Stimulated activated CD4-positive, alpha-beta T cell treated with anti-CD3 and anti-CD28 coated beads, Interleukin-15, amount 100 ng/mL, for 1 hour (primary cell): ENCODE measurements around the gene PTPN18.

Source experiments
- DNase-seq, 2 donors: peaks; one replicate each; pipeline ENCODE4 v3.0.0-alpha.2; 2020; ENCODE audit warnings: low read depth in 1 of 2, low spot score in 1 of 2

PTPN18 gene

DNA sequence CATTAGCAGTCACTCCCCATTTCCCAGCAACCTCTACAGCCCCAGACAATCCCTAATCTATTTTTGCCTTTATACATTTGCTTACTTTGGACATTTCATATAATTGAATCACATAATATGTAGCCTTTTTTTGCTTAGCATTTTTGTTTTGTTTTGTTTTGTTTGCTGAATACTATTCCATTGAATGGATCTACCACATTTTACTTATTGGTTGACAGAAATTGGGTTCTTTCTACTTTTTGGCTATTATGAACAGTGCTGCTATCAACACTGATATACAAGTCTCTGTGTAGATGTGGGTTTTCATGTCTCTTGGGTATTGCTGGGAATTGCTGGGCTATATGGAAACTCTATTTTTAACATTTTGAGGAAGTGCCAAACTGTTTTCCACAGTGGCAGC, 7.6 kb downstream of the PTPN18 start:
- DNase-seq, result no peak

DNA sequence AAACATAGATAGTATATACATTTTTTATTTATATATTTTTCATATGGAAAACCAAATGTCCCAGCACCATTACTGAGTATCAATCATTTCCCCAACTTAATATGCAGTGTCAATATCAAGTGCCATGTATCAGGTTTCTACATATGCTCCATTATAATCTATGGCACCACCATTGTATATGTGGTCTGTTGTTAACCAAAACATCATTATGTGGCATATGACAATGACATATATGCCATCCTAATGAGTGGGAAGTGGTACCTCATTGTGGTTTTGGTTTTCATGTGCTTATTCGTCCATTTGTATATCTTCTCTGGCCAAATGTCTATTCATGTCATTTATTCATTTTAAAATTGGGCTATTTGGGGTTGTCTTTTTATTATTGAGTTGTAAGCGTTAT, 9.2 kb downstream of the PTPN18 start:
- no peak for DNase-seq

DNA sequence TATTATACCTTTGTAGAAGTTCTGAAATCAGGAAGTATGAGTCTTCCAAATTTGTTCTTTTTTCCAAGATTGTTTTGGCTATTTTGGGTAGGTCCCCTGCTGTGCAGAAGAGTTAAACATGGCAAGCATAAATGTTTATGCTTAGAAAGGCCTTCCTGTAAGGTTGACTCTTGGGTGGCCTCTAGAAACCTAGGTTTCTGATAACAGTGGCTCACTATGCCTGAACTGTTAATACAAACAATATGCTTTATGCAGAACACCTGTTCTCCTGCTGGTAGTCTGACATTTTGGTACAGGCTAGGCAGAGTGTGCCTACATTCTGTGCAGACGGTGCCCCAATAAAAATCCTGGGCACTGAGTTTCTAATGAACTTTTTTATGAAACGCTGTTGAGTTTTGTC, 10.1 kb downstream of the PTPN18 start:
- DNase-seq, result no peak

DNA sequence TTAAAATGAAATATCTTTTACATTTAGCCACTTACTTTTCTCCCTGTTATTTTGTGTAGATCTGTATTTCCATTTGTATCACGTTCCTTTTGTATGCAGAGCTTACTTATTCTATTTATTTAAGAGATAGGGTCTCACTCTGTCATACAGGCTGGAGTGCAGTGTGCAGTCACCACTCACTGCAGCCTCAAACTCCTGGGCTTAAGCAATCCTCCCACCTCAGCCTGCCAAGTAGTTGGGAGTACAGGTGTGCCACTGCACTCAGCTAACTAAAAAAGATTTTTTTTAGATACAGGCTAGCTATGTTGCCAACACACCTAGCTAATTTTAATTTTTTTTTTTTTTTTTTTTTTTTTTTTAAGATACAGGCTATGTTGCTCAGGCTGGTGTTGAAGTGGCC, 10.9 kb downstream of the PTPN18 start:
- no peak for DNase-seq

DNA sequence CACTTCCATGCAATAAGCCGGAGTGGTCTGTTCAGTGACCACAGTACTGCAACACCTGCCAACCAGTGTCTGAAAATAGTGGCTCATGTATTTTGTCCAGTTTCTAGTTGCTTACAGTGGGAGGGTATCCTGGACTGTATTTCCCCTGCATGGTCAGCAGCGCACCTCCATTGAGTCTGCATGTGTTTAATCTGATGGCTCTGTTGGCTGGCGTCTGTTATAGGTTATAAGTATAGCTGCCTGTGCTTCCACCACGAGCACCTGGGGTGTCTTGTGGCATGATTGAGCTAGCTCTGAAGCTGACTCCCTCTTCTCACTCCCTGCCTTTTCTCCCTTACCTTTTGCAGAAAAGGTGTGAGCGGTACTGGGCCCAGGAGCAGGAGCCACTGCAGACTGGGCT, 12.9 kb downstream of the PTPN18 start:
- no peak for DNase-seq

DNA sequence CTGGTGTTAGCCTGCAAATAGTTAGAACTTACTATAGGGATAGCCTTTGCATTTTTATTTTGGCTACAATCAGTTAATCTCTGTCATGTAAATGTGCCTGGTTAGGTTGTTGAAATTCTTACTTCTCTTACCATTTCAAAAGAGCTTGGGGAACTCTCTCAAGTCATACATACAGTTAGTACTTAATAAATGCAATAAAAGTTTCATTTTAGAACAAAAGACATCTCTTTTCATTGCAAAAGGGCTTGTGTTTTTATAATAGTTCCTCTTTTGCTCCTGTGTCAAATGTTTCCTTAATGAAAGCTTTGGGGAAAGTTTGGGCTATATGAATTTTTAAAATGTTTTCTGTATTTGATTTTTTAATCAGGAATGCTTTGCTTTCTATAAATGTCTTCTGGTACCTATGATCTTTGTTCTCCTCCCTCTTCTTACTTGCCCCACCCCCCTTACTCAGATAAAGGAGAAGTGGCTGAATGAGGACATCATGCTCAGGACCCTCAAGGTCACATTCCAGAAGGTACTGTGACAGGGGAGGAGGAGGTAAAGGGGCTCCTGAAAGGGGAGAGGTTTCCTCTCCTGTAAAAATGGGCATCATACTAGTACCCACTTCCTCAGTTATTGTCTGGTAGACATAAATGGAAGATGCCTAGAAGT, 13.6 kb downstream of the PTPN18 start:
- DNase-seq, result no peak

DNA sequence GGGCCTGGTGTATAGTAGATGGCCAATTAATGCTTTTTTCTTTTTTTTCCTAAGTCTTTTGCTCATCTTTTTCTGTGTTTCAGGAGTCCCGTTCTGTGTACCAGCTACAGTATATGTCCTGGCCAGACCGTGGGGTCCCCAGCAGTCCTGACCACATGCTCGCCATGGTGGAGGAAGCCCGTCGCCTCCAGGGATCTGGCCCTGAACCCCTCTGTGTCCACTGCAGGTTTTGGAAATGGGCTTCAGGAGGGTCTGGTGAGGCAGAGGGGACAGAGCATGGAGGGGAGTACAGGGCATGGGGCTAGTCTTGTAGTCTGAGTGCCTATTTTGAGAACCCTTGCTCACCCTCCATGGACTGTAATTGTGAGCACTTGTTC, 14.1 kb downstream of the PTPN18 start:
- no peak for DNase-seq

DNA sequence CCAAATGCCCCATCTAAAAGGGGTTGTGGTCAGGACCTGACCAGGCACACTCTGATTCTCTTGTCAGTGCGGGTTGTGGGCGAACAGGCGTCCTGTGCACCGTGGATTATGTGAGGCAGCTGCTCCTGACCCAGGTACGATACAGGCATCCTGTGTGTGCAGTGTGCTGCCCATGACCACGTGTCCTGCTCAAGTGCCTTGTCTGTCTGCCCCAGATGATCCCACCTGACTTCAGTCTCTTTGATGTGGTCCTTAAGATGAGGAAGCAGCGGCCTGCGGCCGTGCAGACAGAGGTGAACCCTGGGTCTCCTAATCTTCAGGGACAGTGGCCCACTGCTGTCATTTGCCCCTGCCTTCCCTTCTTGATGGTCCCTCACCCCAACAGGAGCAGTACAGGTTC, 14.6 kb downstream of the PTPN18 start:
- DNase-seq, result no peak

DNA sequence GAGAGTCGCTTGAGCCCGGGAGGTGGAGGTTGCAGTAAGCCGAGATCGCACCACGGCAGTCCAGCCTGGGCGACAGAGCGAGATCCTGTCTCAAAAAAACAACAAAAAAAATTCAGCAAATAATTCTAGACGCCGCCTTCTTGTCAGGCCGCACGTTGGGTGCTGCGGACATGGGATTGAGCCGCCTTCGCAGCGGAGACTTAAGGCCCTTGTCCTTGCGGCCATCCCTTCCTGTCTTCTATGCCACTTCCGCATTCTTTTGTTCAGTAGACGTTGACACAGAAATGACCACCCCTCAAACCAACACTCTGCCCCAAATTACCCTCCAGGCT, 15.8 kb downstream of the PTPN18 start:
- DNase-seq, result peak in 1 of 2 donors; percentile 6

DNA sequence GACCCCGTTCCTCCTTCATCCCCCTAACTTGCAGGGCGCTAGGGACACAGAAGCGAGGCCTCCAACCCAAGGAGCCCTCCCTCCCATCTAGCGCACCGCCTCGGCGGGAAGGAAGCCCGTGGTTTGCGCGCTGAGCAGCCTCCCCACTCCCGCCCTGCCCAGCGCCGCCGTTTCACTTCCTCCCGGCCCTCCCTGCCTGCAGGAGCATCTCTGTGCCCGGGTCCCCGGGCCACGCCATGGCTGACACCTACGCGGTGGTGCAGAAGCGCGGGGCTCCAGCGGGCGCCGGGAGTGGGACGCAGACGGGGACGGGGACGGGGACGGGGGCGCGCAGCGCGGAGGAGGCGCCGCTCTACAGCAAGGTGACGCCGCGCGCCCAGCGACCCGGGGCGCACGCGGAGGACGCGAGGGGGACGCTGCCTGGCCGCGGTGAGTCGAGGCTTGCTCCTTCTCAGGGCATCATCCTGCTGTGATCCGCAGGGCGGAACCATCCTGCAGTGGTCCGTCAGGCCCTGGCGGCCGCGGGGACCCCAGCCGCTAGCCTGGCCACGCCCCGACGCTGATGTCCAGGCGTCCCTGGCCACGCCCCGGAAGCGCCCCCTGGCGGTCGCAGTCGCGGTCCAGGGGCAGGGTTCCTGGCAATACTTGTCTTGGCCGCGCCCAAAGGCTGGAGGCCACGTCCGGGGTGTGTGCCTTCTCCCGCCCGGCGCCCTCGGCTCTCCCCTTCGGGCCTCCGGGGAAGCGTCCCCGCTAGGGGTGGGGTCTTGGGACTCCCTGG, 16.4 kb downstream of the PTPN18 start:
- DNase-seq, result peak; percentile 47 to 56

DNA sequence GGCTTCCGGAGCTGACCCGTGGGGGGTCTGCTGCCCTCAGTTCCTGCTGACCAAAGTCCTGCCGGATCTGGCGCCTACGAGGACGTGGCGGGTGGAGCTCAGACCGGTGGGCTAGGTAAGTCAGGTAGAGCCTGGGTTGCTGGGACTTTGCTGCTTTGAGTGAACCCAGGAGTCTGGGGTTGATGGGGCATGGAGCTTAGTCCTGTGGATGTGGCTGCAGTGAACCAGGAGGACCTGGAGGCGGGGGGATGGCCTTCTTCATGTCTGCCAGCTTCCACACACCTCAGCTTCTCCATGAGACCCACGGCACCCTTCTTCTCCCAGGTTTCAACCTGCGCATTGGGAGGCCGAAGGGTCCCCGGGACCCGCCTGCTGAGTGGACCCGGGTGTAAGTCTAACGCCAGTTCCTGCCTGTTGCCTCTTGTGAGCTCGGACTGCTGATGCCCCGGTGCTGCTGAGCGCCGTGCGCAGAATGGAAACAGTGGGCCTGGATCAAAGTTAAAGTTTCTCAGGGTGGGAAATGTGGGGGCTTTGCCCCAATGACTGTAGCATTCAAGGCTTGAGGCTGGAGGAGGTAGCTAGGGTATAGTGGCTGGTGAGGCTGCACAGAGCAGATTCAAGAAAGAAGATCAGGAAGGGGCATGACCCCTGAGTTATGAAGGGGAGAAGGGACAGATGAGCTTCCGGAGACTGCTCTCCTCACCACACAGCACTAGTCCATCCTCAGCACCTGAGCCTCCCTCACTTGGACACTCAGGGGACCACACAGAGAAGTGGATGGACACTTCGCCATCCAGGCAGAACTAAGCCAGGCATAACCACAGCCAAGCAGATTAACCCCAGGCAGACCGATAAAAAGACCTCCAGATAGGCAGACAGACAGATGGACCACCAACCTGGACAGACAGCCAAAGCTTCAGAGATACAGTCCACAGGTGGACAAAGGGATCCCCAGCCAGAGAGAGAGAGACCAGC, 17.3 kb downstream of the PTPN18 start:
- no peak for DNase-seq

DNA sequence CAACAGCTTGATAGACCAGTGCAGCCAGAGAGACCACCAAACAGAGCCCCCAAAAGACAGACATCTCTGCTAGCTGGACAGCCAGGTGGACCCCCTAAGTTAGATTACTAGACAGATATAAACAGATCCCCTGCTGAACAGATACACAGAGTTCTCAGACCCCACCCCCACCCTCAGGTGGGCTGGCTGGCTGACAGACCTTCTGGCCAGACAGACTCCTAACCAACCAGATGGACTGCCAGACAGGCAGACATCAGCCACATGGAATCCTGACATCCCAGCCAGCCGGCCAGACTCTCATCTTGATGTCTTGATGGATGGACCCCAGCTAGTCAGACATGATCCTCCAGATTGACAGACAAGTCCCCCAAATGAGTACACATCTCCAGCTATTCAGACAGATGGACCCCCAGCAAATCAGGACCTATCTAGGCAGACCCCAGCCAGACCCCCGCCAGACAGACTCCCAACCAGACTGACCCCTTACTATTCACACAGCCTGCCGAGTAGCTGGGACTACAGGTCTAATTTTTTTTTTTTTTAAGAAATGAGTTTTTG, 18.0 kb downstream of the PTPN18 start:
- no peak for DNase-seq

DNA sequence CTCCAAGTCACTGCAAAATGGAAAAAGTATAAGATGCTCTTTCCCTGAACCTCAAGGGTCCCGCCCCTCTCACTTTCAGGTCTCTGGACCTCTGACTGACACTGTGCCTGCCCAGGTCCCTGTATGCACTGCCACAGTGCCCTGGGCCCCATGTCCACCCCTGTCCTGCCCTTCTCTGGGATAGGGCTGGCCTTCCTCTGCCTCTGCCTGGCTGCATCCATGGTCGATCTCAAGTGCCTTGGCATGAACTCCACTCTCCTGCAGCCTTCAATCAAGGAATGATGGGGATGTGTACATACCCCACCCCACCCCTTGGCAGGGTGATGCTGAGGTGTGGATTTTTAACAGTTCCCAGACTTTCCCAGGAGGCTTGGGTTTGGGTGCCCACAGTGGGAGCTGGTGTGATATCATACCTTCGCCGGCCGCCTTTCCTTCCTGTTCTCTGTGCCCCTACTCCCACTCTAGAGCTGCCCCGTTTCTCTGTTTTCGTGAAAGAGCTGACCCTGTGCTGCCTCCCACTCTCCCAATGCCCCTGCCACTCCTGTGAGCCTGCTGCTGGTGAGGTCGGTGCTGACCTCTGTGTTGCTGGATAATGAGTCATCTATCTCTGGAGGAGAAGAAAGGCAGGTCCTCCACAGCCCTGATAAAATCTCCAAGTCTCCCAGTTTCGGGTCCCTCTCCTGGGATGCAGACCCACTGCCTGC, 18.9 kb downstream of the PTPN18 start:
- DNase-seq, result no peak

DNA sequence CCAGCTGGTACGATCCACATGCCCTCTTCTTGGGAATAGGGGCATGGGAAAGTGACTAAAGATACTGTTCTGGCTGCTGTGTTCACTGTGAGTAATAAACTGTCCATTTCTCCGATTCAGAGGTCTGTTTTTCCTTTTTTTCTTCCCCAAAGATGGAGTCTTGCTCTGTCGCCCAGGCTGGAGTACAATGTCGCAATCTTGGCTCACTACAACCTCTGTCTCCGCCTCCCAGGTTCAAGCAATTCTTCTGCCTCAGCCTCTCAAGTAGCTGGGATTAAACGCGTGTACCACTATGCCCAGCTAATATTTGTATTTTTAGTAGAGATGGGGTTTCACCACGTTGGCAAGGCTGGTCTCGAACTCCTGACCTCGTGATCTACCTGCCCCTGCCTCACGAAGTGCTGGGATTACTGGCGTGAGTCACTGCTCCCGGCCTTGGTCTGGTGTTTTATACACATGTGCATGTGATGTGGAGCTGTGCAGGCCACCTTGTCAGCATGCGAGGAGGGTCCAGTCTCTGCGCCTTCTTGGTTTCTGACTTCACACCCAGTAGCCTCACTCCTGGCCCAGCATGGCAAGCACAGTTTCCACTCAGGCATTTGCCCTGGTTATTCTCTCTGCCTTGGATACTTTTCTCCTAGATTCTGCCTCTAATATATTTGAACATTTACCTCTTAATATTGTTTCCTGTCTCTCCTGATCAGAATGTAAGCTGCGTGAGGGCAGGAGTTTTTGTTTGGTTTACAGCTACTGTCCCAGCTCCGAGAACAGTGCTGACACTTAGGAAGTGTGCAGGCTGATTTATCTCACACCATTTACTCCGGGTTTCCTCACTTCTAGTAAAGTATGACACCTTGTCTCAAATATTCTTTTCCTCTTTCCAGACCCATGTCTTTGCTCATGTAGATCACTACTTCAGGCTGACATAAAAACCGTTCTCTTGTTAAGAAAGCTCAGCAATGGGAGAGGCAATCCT, 19.7 kb downstream of the PTPN18 start:
- no peak for DNase-seq

DNA sequence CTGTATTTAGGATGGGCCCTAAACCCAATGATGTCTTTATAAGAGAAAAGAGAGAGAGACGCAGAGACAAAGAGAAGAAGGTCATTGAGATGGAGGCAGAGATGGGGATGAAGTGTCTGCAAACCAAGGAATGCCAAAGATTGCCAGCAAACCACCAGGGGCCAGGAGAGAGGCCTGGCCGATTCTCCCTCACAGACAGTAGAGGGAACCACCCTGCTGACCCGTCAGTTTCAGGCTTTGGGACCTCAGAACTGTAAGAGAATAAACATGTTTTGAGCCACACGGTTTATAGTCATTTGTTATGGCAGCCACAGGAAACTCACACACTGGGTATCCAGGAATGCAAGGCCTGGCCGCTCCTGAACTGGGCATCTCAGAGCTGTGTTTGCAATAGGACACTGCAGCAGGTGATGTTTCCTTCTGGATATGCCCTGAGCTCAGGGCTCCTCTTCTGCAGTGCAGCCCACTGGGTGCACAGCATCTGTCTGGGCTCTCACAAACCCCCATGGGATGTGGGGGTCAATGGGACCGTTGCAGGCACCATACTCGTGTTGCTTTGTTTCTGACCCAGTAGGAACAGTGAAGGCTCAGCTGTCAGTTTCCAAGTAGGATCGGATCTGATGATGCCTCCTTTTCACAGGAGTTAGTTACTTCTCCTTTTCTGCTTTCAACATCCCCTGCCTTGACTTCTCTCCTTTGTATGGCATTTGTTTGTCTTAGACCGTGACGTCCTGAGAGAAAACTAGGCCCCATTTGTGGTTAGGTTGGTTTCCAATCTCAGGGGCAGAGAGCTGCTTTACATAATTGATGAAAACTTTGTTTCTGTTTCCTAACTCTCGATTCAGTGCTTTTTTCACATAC, 20.8 kb downstream of the PTPN18 start:
- no peak for DNase-seq

DNA sequence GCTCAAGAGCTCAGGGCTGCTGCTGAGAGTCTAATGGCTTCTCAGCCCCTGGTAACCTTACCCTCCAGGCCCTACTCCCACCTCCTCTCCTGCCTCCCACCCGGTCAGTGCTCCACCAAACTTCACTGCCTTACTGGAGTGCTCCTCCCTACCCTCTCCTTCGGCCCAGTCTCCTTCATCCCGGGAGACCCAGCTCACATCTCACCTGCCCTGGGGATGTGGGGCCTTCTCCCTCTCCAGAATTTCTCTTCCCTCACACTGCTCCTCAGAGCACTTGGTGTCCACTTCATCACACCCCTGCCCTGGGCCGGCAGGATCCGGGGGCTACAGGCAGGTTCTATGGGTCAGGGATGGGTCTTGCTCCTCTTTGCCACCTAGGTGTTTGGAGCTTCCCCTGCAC, 21.6 kb downstream of the PTPN18 start:
- no peak for DNase-seq

DNA sequence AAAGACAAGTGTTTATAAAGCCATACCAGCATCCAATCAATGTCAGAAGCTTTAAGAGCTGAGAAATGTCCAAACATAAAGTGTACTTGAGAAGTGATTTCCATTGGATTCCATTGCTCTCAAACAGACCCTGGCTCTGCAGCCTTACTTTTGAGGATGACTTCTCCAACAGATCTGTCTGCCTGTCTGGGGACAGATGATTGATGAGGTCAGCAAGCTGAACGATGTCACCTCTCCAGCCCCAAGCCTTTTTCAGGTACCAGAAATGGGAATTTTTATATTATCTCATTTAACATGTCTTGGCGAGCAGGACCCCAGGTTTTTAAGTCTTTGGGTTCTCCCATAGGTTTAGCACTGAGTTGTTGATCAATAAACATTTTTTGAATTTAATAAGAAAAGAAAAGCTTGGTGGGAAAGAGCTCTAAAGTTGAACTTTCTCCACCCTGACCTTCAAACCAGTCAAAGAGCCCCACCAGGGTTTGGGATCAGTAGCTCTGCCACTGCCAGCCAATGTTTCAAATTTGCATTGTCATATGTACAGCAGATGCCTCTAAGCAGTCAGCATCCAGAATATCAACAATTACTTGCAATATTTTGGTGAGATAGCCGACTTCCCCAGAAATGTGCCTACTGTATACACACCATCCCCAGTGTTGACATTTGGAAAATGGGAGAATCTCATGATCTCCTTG, 22.5 kb downstream of the PTPN18 start:
- no peak for DNase-seq

DNA sequence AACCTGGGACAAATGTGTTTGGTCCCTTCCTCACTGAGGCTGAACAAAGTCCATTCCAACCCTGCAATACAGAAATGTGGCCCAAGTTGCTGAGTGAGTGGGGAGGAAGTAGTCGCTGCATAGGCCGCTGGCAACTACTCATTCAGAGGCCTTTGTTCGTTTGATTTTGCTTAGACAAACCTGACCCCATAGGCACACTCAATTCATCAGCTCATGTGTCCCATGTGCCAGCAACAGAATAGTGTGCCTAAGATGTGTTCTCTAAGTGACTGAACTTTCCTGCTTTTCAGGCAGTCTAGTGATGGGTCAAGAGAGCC, 23.0 kb downstream of the PTPN18 start:
- no peak for DNase-seq
